Panc1 (cell line): ENCODE data around the gene TUFT1.

Experiments used
- CTCF ChIP-seq: fragments of 450-650 bp; IDR thresholded peaks from 2 replicates; pipeline ENCODE4 v1.5.1; 2017; ENCODE audit warnings: mild to moderate bottlenecking
- POLR2AphosphoS5 ChIP-seq: IDR thresholded peaks from 2 replicates; pipeline ENCODE4 v1.6.1; 2012; ENCODE audit warnings: mild to moderate bottlenecking, low read depth, low read length, moderate library complexity
- REST ChIP-seq, 2 experiments: IDR thresholded peaks; 2 replicates each; pipeline ENCODE4 v1.6.1; 2011 to 2012; ENCODE audit warnings: low read depth in 2 of 2, control low read depth in 1 of 2, low read length in 1 of 2, mild to moderate bottlenecking in 1 of 2, moderate library complexity in 1 of 2; ENCODE audit not compliant: insufficient read depth in 1 of 2

- no peak for TF ChIP-seq CTCF
- TF ChIP-seq POLR2AphosphoS5 = no peak
- TF ChIP-seq REST (IDR thresholded peaks at IDR 0.05; ENCODE audit: insufficient read depth in 1 of 2, low read depth in 2 of 2, low read length in 1 of 2) = no peak
Measured at GRCh38 chr1:151579436-151580225, 39.5 kb downstream of the TUFT1 start.
